ENCODE results near the gene ATN1. TPM values are rescaled to one million over a fixed set of nuclear protein-coding genes. Genes with fewer than 3 reads are reported as not detected.

The ATN1 gene
- total RNA-seq, 1 donor from 2014 or later: 207 TPM

DNA sequence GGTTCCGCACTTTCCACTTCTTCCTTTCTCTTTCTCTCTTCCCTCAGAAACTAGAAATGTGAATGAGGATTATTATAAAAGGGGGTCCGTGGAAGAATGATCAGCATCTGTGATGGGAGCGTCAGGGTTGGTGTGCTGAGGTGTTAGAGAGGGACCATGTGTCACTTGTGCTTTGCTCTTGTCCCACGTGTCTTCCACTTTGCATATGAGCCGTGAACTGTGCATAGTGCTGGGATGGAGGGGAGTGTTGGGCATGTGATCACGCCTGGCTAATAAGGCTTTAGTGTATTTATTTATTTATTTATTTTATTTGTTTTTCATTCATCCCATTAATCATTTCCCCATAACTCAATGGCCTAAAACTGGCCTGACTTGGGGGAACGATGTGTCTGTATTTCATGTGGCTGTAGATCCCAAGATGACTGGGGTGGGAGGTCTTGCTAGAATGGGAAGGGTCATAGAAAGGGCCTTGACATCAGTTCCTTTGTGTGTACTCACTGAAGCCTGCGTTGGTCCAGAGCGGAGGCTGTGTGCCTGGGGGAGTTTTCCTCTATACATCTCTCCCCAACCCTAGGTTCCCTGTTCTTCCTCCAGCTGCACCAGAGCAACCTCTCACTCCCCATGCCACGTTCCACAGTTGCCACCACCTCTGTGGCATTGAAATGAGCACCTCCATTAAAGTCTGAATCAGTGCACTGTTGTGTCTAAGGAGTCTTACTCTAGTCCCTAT, 4.6 kb upstream of the ATN1 start:
- no peak for DNase-seq (ENCODE audit: low spot score in 2 of 2)
- Histone ChIP-seq H3K27me3 (no peaks in the 10 kb centered on the region), H3K9me3 (no peaks in the 10 kb centered on the region), H3K27ac (no peak overlapping the region), H3K36me3 (peaks cover 18 to 19% of the 10 kb centered on the region in 2 donors), H3K4me1 (peaks cover 12 to 23% of the 10 kb centered on the region in 2 donors), H3K4me3 (no peak overlapping the region)
- intact Hi-C loops (cut with DNase I): loop anchor here (10.0 kb wide), 1 partner anchor 578 kb away; the partner anchor contains the start of gene TNFRSF1A
- TF ChIP-seq, protein P1, sequence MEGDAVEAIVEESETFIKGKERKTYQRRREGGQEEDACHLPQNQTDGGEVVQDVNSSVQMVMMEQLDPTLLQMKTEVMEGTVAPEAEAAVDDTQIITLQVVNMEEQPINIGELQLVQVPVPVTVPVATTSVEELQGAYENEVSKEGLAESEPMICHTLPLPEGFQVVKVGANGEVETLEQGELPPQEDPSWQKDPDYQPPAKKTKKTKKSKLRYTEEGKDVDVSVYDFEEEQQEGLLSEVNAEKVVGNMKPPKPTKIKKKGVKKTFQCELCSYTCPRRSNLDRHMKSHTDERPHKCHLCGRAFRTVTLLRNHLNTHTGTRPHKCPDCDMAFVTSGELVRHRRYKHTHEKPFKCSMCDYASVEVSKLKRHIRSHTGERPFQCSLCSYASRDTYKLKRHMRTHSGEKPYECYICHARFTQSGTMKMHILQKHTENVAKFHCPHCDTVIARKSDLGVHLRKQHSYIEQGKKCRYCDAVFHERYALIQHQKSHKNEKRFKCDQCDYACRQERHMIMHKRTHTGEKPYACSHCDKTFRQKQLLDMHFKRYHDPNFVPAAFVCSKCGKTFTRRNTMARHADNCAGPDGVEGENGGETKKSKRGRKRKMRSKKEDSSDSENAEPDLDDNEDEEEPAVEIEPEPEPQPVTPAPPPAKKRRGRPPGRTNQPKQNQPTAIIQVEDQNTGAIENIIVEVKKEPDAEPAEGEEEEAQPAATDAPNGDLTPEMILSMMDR (IDR thresholded peaks at IDR 0.05): no peak

DNA sequence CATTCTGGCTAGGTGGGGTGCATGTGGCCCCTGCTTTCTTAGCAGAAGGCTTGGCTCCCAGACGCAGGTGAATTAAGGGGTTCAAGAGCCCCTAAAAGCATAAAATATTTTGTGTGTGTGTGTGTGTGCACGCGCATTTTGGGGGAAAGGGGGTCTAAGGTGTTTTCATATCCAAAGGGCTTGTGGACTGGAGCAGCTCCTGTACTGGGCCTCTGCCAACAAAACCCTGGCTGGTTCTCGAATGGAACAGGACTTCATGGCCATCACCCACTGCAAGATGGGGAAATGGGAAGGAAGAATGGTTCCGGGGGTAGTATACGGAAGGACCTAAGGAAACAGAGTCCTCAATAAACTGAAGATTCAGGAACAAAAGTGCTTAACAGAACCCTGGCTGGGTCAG, 3.9 kb upstream of the ATN1 start:
- Histone ChIP-seq H3K4me3 (no peak overlapping the region), H3K4me1 (peaks cover 12 to 23% of the 10 kb centered on the region in 2 donors), H3K27me3 (no peaks in the 10 kb centered on the region), H3K9me3 (no peaks in the 10 kb centered on the region), H3K27ac (peak overlapping the region; percentile 97 to 99), H3K36me3 (peaks cover 18 to 19% of the 10 kb centered on the region in 2 donors)
- DNase-seq (ENCODE audit: low spot score in 2 of 2): no peak
- intact Hi-C loops (cut with DNase I): loop anchor here (1.0 to 10.0 kb wide), 5 partner anchors 14 to 579 kb away; partner anchors contain the start of gene TNFRSF1A
- TF ChIP-seq, protein P1 (IDR thresholded peaks at IDR 0.05): no peak

DNA sequence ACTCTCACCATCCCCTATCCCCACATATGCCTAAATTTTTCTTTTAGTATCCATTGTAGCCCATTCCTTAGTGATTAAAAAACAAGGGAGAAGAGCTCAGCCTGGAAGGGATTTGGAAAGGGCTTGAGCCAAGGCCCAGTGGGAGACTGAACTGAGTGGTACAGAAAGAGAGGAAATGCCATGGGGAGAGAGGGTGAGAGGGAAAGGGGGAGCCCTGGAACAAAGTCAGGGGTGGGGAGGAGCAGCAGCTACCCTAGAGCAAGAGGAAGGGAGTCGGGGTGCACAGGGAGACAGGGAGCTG, 2.6 kb upstream of the ATN1 start:
- H3K9me3 ChIP-seq: no peaks in the 10 kb centered on the region
- TF ChIP-seq, protein P1 (IDR thresholded peaks at IDR 0.05): no peak
- H3K4me3 ChIP-seq: peak overlapping the region; percentile 38 to 92
- peak overlapping the region; percentile 97 to 99 for H3K27ac ChIP-seq
- no peaks in the 10 kb centered on the region for H3K27me3 ChIP-seq
- intact Hi-C loops (cut with DNase I): loop anchor here (1.0 to 10.0 kb wide), 5 partner anchors 18 to 580 kb away; partner anchors contain the start of genes LPCAT3, RNU7-1 and TNFRSF1A
- H3K4me1 ChIP-seq: peaks cover 19 to 30% of the 10 kb centered on the region in 2 donors
- H3K36me3 ChIP-seq: peaks cover 18 to 19% of the 10 kb centered on the region in 2 donors
- no peak for DNase-seq (ENCODE audit: low spot score in 2 of 2)

DNA sequence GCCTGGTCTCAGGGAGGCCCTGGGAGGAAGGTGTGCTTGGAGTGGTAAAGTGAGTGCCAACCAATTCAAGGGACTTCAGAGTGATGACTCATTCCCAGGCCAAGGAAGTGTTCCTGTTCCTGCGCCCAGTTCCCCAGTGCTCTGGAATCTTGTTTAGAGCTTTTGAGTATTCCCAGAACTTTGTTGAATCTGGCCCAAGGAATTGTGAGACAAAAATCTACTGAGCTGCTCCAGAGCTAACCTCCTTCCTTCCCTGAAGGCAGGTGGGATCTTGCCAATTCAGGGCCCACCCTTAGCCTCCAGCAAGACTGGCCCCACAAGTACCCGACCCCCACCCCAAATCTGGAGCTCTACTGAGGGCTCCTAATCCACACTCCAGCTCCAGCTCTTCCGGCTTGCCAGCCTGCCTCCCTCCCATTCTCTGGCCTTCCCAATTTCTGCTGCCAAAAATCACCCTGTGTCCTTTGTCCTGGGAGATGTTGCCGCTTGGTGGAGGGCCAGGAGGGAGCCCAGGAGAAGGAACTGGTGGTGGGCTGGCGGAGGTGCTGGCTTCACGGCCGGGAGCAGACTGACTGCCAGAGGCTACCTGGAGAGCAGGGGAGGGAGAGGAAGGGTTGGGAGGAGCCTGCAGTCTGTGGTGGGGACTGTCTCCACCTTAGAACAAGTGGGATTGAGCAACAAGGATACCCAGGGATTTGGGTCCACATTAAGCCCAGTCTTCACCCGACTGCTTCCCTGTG, 2.0 kb upstream of the ATN1 start:
- TF ChIP-seq, protein P1 (IDR thresholded peaks at IDR 0.05): no peak
- intact Hi-C loops (cut with DNase I): loop anchor here (1.0 to 10.0 kb wide), 5 partner anchors 18 to 581 kb away; partner anchors contain the start of genes LPCAT3, RNU7-1 and TNFRSF1A
- peak in 1 of 2 donors; percentile 91 for DNase-seq (ENCODE audit: low spot score in 2 of 2)
- Histone ChIP-seq H3K4me1 (peaks cover 22 to 31% of the 10 kb centered on the region in 2 donors), H3K27me3 (no peaks in the 10 kb centered on the region), H3K36me3 (peaks cover 18 to 19% of the 10 kb centered on the region in 2 donors), H3K9me3 (no peaks in the 10 kb centered on the region), H3K27ac (peak overlapping the region; percentile 97 to 99), H3K4me3 (peak overlapping the region; percentile 92 to 99)

DNA sequence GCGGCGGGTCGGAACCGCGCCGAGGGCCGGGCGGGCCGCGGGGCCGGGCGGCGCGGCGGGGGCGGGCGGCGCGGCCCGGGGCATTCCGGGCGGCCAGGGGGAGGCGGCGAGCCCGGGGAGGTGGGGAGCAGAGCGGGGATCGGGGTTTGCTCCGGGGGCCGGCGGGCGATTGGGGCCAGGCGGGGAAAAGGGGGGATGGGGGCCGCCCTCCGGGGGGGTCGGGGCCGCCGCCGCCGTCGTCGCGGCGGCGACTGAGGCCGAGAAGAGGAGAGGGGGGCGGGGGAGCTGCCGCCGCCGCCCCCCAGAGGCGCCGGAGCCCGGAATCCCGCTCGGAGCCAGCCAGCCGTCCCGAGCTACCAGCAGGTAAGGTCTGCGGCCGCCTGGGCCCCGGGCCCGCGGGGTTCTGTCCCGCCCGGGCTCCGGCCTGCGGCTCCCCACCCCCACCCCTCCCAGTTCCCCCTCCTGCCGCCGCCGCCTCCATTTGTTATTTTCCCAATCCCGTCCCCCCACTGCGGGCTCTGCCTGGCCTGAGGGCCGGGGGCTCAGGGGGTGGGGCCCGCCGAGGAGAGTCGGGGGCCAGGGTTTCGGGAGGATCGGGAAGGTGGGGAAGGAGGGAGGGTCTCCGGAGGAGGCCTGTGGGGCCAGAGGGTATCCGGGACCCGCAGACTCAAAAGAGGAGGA, 403 bp downstream of the ATN1 start:
- intact Hi-C loops (cut with DNase I): loop anchor here (1.0 to 10.0 kb wide), 3 partner anchors 8 to 583 kb away; partner anchors contain the start of genes LPCAT3 and TNFRSF1A
- H3K27me3 ChIP-seq: no peaks in the 10 kb centered on the region
- peaks cover 27 to 40% of the 10 kb centered on the region in 2 donors for H3K4me1 ChIP-seq
- no peaks in the 10 kb centered on the region for H3K9me3 ChIP-seq
- H3K4me3 ChIP-seq: peak overlapping the region; percentile 92 to 99
- peak overlapping the region; percentile 97 to 99 for H3K27ac ChIP-seq
- DNase-seq (ENCODE audit: low spot score in 2 of 2): no peak
- TF ChIP-seq, protein P1 (IDR thresholded peaks at IDR 0.05): no peak
- peaks cover under 1 to 6% of the 10 kb centered on the region in 2 donors for H3K36me3 ChIP-seq

Data from ascending aorta (tissue), 2 donors.